Upper lobe of right lung (tissue), 1 donor: Measurements from ENCODE around the gene CNST. TPM values are rescaled to one million over a fixed set of nuclear protein-coding genes. Genes with fewer than 3 reads are reported as not detected.

Experiments
- ATAC-seq: fragments of 200-7000 bp; cut with Tn5 transposase; one replicate; pipeline ENCODE4 v1.9.1; 2020; ENCODE audit warnings: mild to moderate bottlenecking, moderate library complexity
- DNase-seq: peaks from one replicate; pipeline ENCODE4 v3.0.0-alpha.2; 2020
- H3K27ac ChIP-seq: fragments of 200-600 bp; one replicate; pipeline ENCODE4 v1.8.0; 2022
- H3K27me3 ChIP-seq: fragments of 200-600 bp; one replicate; pipeline ENCODE4 v1.8.0; 2022; ENCODE audit warnings: mild to moderate bottlenecking
- H3K36me3 ChIP-seq: fragments of 200-600 bp; one replicate; pipeline ENCODE4 v1.8.0; 2022
- H3K4me1 ChIP-seq: fragments of 200-600 bp; one replicate; pipeline ENCODE4 v1.8.0; 2022
- H3K4me3 ChIP-seq: fragments of 200-600 bp; one replicate; pipeline ENCODE4 v1.8.0; 2022; ENCODE audit warnings: mild to moderate bottlenecking
- H3K9me3 ChIP-seq: fragments of 200-600 bp; one replicate; pipeline ENCODE4 v1.8.0; 2022
- CTCF ChIP-seq: fragments of 200-600 bp; IDR thresholded peaks from one replicate; pipeline ENCODE4 v1.8.0; 2022; ENCODE audit warnings: antibody characterized with exemption
- intact Hi-C: fragments of 100-400 bp; cut with DNase I; formaldehyde crosslinking; loops from one replicate; pipeline ENCODE4 v1.11.0; 2022
- total RNA-seq: library from RNA; stranded (reverse); fragmentation: NEBNext Ultra II Directional; extraction: Animal tissue kit (Norgen Biotek cat#: 25700); gene quantifications from one replicate; pipeline ENCODE4 v1.2.1, GENCODE V29; 2021
- donor health status: DM: no; HTN: yes; CAD: no; lungs with severe emphysema.

Gene CNST
- total RNA-seq, 1 donor from 2014 or later: 29.8 TPM

- Histone ChIP-seq H3K36me3 (peaks cover 23% of the 10 kb centered on the region), H3K4me3 (no peak overlapping the region), H3K27ac (no peak overlapping the region), H3K4me1 (no peaks in the 10 kb centered on the region), H3K27me3 (no peaks in the 10 kb centered on the region), H3K9me3 (no peaks in the 10 kb centered on the region)
- TF ChIP-seq CTCF: no peak
- intact Hi-C loops: no loop called here
- no peak for ATAC-seq
- DNase-seq: no peak
These were observed 73.5 kb downstream of the CNST start for GRCh38 chr1:246639732-246640131.

- no peak for TF ChIP-seq CTCF
- Histone ChIP-seq H3K9me3 (no peaks in the 10 kb centered on the region), H3K36me3 (peaks cover 30% of the 10 kb centered on the region), H3K4me1 (no peaks in the 10 kb centered on the region), H3K27me3 (no peaks in the 10 kb centered on the region), H3K27ac (no peak overlapping the region), H3K4me3 (no peak overlapping the region)
- intact Hi-C loops: no loop called here
- DNase-seq (no peak), ATAC-seq (no peak)
These were observed 74.5 kb downstream of the CNST start for GRCh38 chr1:246640747-246641146.

GRCh38 chr1:246641394-246641793 lies 75.1 kb downstream of the CNST start:
- intact Hi-C loops: no loop called here
- Histone ChIP-seq H3K9me3 (no peaks in the 10 kb centered on the region), H3K27me3 (no peaks in the 10 kb centered on the region), H3K4me3 (no peak overlapping the region), H3K4me1 (no peaks in the 10 kb centered on the region), H3K36me3 (peaks cover 33% of the 10 kb centered on the region), H3K27ac (peak overlapping the region; percentile 12)
- no peak for TF ChIP-seq CTCF
- no peak for DNase-seq
- ATAC-seq: no peak

DNA sequence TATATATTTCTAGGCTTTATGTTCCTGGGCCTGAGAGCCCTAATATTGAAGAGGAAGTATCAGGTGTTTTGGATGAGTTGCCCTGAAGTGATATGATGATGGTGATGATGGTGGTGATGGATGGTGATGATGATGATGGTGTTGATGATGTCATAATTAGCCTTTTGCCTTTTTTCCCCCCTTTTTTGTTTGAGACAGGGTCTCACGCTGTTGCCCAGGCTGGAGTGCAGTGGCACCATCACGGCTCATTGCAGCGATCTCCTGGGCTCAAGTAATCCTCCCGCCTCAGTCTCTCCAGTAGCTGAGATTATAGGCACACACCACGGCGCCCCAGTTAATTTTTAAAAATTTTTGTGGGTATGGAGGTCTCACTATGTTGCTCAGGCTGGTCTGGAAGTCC lies 76.5 kb downstream of the CNST start:
- peaks cover 39% of the 10 kb centered on the region for H3K36me3 ChIP-seq
- no peak for ATAC-seq
- intact Hi-C loops: no loop called here
- no peaks in the 10 kb centered on the region for H3K27me3 ChIP-seq
- H3K4me3 ChIP-seq: no peak overlapping the region
- no peak for TF ChIP-seq CTCF
- no peak overlapping the region for H3K27ac ChIP-seq
- H3K9me3 ChIP-seq: no peaks in the 10 kb centered on the region
- no peaks in the 10 kb centered on the region for H3K4me1 ChIP-seq
- no peak for DNase-seq

- intact Hi-C loops: no loop called here
- TF ChIP-seq CTCF: peak; percentile 30
- ATAC-seq: peak; percentile 40
- no peak overlapping the region for H3K27ac ChIP-seq
- H3K4me1 ChIP-seq: no peaks in the 10 kb centered on the region
- no peaks in the 10 kb centered on the region for H3K9me3 ChIP-seq
- no peak overlapping the region for H3K4me3 ChIP-seq
- H3K36me3 ChIP-seq: peaks cover 56% of the 10 kb centered on the region
- H3K27me3 ChIP-seq: no peaks in the 10 kb centered on the region
- DNase-seq: no peak
These were observed 80.9 kb downstream of the CNST start for GRCh38 chr1:246647113-246647512.

GRCh38 chr1:246647513-246647912 lies 81.3 kb downstream of the CNST start:
- DNase-seq: no peak
- H3K27me3 ChIP-seq: no peaks in the 10 kb centered on the region
- no peaks in the 10 kb centered on the region for H3K4me1 ChIP-seq
- peaks cover 56% of the 10 kb centered on the region for H3K36me3 ChIP-seq
- intact Hi-C loops: no loop called here
- no peak overlapping the region for H3K4me3 ChIP-seq
- ATAC-seq: no peak
- no peak overlapping the region for H3K27ac ChIP-seq
- no peak for TF ChIP-seq CTCF
- no peaks in the 10 kb centered on the region for H3K9me3 ChIP-seq
